Neural progenitor cell (in vitro differentiated cells): ENCODE results near the gene FKBP6. TPM values are rescaled to one million over a fixed set of nuclear protein-coding genes. Genes with fewer than 3 reads are reported as not detected.

Experiments used
- DNase-seq: peaks from one replicate; pipeline ENCODE4 v3.0.0-alpha.2; 2016; ENCODE audit warnings: low spot score
- H2AFZ ChIP-seq: fragments of 200-600 bp; sonication (generic); replicated peaks from 2 replicates; pipeline ENCODE4 v1.6.1; 2016; ENCODE audit warnings: antibody characterized with exemption
- H3F3A ChIP-seq: fragments of 200-600 bp; sonication (generic); 2 replicates; pipeline ENCODE4 v1.6.1; 2016; ENCODE audit warnings: antibody characterized with exemption, low read depth
- H3K27ac ChIP-seq: fragments of 200-600 bp; sonication (generic); 2 replicates; pipeline ENCODE4 v1.5.1; 2016; ENCODE audit warnings: mild to moderate bottlenecking
- H3K27me3 ChIP-seq: fragments of 200-600 bp; sonication (generic); 2 replicates; pipeline ENCODE4 v1.6.1; 2016; ENCODE audit warnings: mild to moderate bottlenecking, moderate library complexity
- H3K36me3 ChIP-seq: fragments of 200-600 bp; sonication (generic); 2 replicates; pipeline ENCODE4 v1.5.1; 2016
- H3K4me1 ChIP-seq: fragments of 200-600 bp; sonication (generic); 2 replicates; pipeline ENCODE4 v1.6.1; 2016; ENCODE audit warnings: mixed run types
- H3K4me2 ChIP-seq: fragments of 200-600 bp; sonication (generic); 2 replicates; pipeline ENCODE4 v1.6.1; 2016
- H3K4me3 ChIP-seq: fragments of 200-600 bp; sonication (generic); 2 replicates; pipeline ENCODE4 v1.5.1; 2016
- H3K79me2 ChIP-seq: fragments of 200-600 bp; sonication (generic); 2 replicates; pipeline ENCODE4 v1.6.1; 2016; ENCODE audit warnings: low read depth
- H3K9ac ChIP-seq: fragments of 200-600 bp; sonication (generic); 2 replicates; pipeline ENCODE4 v1.6.1; 2016
- H3K9me3 ChIP-seq: fragments of 200-600 bp; sonication (generic); 2 replicates; pipeline ENCODE4 v1.5.1; 2016; ENCODE audit warnings: low read depth
- H4K20me1 ChIP-seq: fragments of 200-600 bp; sonication (generic); 2 replicates; pipeline ENCODE4 v1.6.1; 2016; ENCODE audit warnings: low read depth
- H3K27ac Mint-ChIP-seq: 3 replicates; pipeline ENCODE4 v1.8.0; 2021; ENCODE audit warnings: mixed read lengths
- H3K27me3 Mint-ChIP-seq: 2 replicates; pipeline ENCODE4 v1.8.0; 2022; ENCODE audit warnings: low read depth, mild to moderate bottlenecking, inconsistent platforms, moderate library complexity, mixed read lengths; ENCODE audit not compliant: insufficient read depth
- H3K36me3 Mint-ChIP-seq: 3 replicates; pipeline ENCODE4 v1.8.0; 2021; ENCODE audit warnings: mixed read lengths
- H3K4me1 Mint-ChIP-seq: 3 replicates; pipeline ENCODE4 v1.8.0; 2021; ENCODE audit warnings: mixed read lengths
- H3K4me3 Mint-ChIP-seq: 3 replicates; pipeline ENCODE4 v1.8.0; 2021; ENCODE audit warnings: mild to moderate bottlenecking, moderate library complexity, mixed read lengths
- H3K9me3 Mint-ChIP-seq: 3 replicates; pipeline ENCODE4 v1.8.0; 2020; ENCODE audit warnings: mixed read lengths
- EZH2 ChIP-seq: fragments of 200-600 bp; sonication (generic); IDR thresholded peaks from 2 replicates; pipeline ENCODE4 v1.6.1; 2017; ENCODE audit warnings: antibody characterized with exemption, mild to moderate bottlenecking, moderate library complexity
- EZH2phosphoT487 ChIP-seq: fragments of 200-600 bp; sonication (generic); IDR thresholded peaks from 2 replicates; pipeline ENCODE4 v1.6.1; 2017; ENCODE audit warnings: antibody characterized with exemption
- total RNA-seq: library from RNA; depleted of rRNA; stranded (reverse); fragments of >200 nt; gene quantifications from 2 replicates; pipeline ENCODE4 v1.2.3, GENCODE V29; 2015; ENCODE audit warnings: low replicate concordance
- TF ChIP-seq, protein P1 (sequence below): fragments of 200-600 bp; sonication (generic); IDR thresholded peaks from 2 replicates; pipeline ENCODE4 v1.5.1; 2017; ENCODE audit warnings: antibody characterized with exemption, mild to moderate bottlenecking

FKBP6 gene
- total RNA-seq, 1 donor from 2014 or later: not detected

DNA sequence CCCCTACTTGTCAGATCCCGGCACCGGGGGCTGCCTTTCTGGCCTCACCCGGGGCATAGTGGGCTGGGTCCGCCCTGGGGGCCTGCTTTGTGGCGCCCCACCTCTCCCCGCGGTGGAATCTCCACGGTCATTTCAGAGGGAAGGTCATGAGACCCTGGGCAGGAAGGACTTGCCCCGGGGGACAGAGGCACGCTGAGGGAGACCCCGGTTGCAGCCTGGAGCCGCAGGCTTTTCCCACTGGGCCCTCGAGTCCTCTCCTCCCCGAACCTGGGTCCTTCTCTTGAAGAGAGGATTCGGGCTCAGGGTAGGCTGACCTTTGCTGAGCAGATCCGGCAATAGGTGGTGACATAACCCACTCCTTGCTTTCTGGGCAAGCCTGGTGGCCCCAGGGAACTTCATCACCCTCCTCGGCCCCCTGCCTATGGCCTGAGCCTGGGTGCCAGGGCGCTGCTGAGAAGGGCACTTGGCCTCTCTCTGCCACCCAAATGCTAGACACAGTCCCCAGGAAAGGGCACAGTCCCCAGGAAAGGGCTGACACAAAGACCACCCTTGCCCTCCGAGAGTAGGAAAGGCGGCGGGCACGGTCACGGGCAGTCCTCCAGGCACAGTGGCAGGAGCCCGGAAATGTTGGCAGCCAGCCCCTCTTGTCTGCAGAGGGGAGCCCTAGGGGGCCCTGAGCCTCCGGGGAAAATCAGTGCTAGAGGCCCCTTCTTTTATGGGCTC, 36.2 kb downstream of the FKBP6 start:
- no peaks in the 10 kb centered on the region for H3K9me3 ChIP-seq
- Mint-ChIP-seq H3K4me3 (no peak overlapping the region), H3K27me3 (peaks cover 12% of the 10 kb centered on the region), H3K4me1 (peaks cover 19% of the 10 kb centered on the region), H3K36me3 (no peaks in the 10 kb centered on the region), H3K9me3 (no peaks in the 10 kb centered on the region), H3K27ac (no peak overlapping the region)
- no peak for DNase-seq
- no peak overlapping the region for H3K4me3 ChIP-seq
- H4K20me1 ChIP-seq: no peaks in the 10 kb centered on the region
- H3K36me3 ChIP-seq: no peaks in the 10 kb centered on the region
- H2AFZ ChIP-seq: no peak overlapping the region
- no peaks in the 10 kb centered on the region for H3K27me3 ChIP-seq
- H3K9ac ChIP-seq: no peak overlapping the region
- H3K4me1 ChIP-seq: no peaks in the 10 kb centered on the region
- H3K79me2 ChIP-seq: no peaks in the 10 kb centered on the region
- TF ChIP-seq, protein P1, sequence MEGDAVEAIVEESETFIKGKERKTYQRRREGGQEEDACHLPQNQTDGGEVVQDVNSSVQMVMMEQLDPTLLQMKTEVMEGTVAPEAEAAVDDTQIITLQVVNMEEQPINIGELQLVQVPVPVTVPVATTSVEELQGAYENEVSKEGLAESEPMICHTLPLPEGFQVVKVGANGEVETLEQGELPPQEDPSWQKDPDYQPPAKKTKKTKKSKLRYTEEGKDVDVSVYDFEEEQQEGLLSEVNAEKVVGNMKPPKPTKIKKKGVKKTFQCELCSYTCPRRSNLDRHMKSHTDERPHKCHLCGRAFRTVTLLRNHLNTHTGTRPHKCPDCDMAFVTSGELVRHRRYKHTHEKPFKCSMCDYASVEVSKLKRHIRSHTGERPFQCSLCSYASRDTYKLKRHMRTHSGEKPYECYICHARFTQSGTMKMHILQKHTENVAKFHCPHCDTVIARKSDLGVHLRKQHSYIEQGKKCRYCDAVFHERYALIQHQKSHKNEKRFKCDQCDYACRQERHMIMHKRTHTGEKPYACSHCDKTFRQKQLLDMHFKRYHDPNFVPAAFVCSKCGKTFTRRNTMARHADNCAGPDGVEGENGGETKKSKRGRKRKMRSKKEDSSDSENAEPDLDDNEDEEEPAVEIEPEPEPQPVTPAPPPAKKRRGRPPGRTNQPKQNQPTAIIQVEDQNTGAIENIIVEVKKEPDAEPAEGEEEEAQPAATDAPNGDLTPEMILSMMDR: no peak
- TF ChIP-seq EZH2phosphoT487 (no peak), EZH2 (no peak)
- H3K4me2 ChIP-seq: no peak overlapping the region
- no peak overlapping the region for H3K27ac ChIP-seq
- no peaks in the 10 kb centered on the region for H3F3A ChIP-seq

DNA sequence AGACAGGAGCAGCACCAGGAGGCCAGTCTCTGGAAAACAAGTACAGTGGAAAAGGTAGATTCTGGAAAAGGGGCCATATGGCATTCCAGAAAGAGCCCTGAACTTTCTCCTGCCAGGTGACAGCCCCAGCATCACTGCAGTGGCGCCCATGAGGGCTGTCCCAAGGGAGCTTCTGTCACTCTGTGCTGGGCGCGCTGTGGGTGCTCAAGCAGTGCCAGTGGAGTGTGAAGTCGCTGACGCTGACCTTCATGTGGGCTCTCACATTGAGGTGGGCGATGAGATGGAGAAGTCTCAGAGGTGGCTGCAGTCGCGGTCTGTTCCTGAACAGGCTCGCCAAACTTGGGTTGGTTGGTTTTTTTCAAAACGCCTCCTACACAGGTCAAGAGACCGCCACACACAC, 38.2 kb downstream of the FKBP6 start:
- Mint-ChIP-seq H3K36me3 (no peaks in the 10 kb centered on the region), H3K4me1 (peaks cover 15% of the 10 kb centered on the region), H3K9me3 (no peaks in the 10 kb centered on the region), H3K27me3 (peaks cover 7% of the 10 kb centered on the region), H3K27ac (no peak overlapping the region), H3K4me3 (no peak overlapping the region)
- no peak overlapping the region for H3K4me2 ChIP-seq
- H4K20me1 ChIP-seq: no peaks in the 10 kb centered on the region
- H2AFZ ChIP-seq: no peak overlapping the region
- no peak for TF ChIP-seq EZH2
- TF ChIP-seq, protein P1: no peak
- TF ChIP-seq EZH2phosphoT487: no peak
- no peaks in the 10 kb centered on the region for H3K9me3 ChIP-seq
- no peak overlapping the region for H3K9ac ChIP-seq
- H3K36me3 ChIP-seq: no peaks in the 10 kb centered on the region
- no peak overlapping the region for H3K4me3 ChIP-seq
- H3K27me3 ChIP-seq: no peaks in the 10 kb centered on the region
- no peaks in the 10 kb centered on the region for H3F3A ChIP-seq
- H3K79me2 ChIP-seq: no peaks in the 10 kb centered on the region
- no peak for DNase-seq
- H3K4me1 ChIP-seq: no peaks in the 10 kb centered on the region
- H3K27ac ChIP-seq: no peak overlapping the region

DNA sequence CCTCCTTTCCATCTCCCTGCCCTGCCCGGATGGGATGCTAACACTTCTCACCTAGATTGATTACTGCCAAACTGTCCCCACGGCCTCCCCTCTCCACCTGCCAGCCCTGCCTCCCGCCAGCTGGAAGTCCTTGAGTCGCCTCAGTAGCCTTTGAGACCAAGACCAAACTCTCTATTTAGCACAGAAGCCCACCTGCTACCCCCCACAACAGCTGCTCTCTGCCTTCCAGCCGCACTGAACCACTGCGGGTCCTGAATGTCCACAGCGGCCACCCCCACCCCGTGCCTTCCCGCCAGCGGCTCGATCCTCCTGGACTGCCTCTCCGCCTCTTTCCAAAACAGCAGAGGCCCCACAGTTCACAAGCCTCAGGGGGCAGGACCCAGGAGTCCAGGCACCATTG, 39.0 kb downstream of the FKBP6 start:
- Histone ChIP-seq H3K36me3 (no peaks in the 10 kb centered on the region), H3K79me2 (no peaks in the 10 kb centered on the region), H3K9ac (no peak overlapping the region), H3K4me2 (no peak overlapping the region), H3K27me3 (no peaks in the 10 kb centered on the region), H3K9me3 (no peaks in the 10 kb centered on the region), H3F3A (no peaks in the 10 kb centered on the region), H4K20me1 (no peaks in the 10 kb centered on the region), H2AFZ (no peak overlapping the region), H3K4me3 (no peak overlapping the region), H3K4me1 (no peaks in the 10 kb centered on the region), H3K27ac (no peak overlapping the region)
- no peaks in the 10 kb centered on the region for H3K9me3 Mint-ChIP-seq
- H3K4me1 Mint-ChIP-seq: peaks cover 15% of the 10 kb centered on the region
- peak overlapping the region; percentile 90 for H3K27ac Mint-ChIP-seq
- no peak for DNase-seq
- peaks cover 7% of the 10 kb centered on the region for H3K27me3 Mint-ChIP-seq
- no peaks in the 10 kb centered on the region for H3K36me3 Mint-ChIP-seq
- TF ChIP-seq EZH2: no peak
- TF ChIP-seq EZH2phosphoT487: no peak
- TF ChIP-seq, protein P1: no peak
- H3K4me3 Mint-ChIP-seq: no peak overlapping the region
